Activated CD4-positive, alpha-beta T cell treated with anti-CD3 and anti-CD28 coated beads, Interleukin-2, amount 50 U/mL, for 24 hours (primary cell): ENCODE results near the gene AVP.
"Not testable (repeated sequence)": the region's sequence is repeated elsewhere in the genome, so short reads cannot be mapped to it uniquely, and the experiment has no call there.

Source experiments
- DNase-seq, 2 donors: peaks; one replicate each; pipeline ENCODE4 v3.0.0-alpha.2; 2020; ENCODE audit warnings: low read depth in 1 of 2, low spot score in 1 of 2

AVP gene

GRCh38 chr20:3084283-3084985 is at the start of gene AVP:
TSS of gene AVP (minus strand) at chr20:3084724. CDS start at chr20:3084674, 50 bp downstream.
- DNase-seq: no peak

GRCh38 chr20:3134151-3134550 is 49.6 kb upstream of the AVP start:
- DNase-seq: no peak

- DNase-seq: no peak
Observed at GRCh38 chr20:3133155-3133554, 48.6 kb upstream of the AVP start.

GRCh38 chr20:3130051-3130600 is 45.6 kb upstream of the AVP start:
- DNase-seq: no peak

- DNase-seq: no peak
Observed at GRCh38 chr20:3129094-3129493, 44.6 kb upstream of the AVP start.

GRCh38 chr20:3128275-3128984 is 43.9 kb upstream of the AVP start:
- DNase-seq: no peak

- no peak for DNase-seq
Observed at GRCh38 chr20:3126527-3126859, 42.0 kb upstream of the AVP start.

GRCh38 chr20:3125776-3126526 is 41.4 kb upstream of the AVP start:
- not testable (repeated sequence) for DNase-seq

GRCh38 chr20:3124773-3125560 is 40.4 kb upstream of the AVP start:
- not testable (repeated sequence) for DNase-seq

- DNase-seq: not testable (repeated sequence)
Observed at GRCh38 chr20:3124163-3124562, 39.6 kb upstream of the AVP start.

- no peak for DNase-seq
Observed at GRCh38 chr20:3123542-3123941, 39.0 kb upstream of the AVP start.

GRCh38 chr20:3121955-3122610 is 37.6 kb upstream of the AVP start:
- DNase-seq: no peak

GRCh38 chr20:3121271-3121911 is 36.9 kb upstream of the AVP start:
- DNase-seq: no peak

- no peak for DNase-seq
Observed at GRCh38 chr20:3119044-3119443, 34.5 kb upstream of the AVP start.

- peak in 1 of 2 donors; percentile 44 for DNase-seq
Observed at GRCh38 chr20:3117839-3118379, 33.4 kb upstream of the AVP start.

GRCh38 chr20:3116341-3116740 is 31.8 kb upstream of the AVP start:
- no peak for DNase-seq

- no peak for DNase-seq
Observed at GRCh38 chr20:3115190-3116107, 30.9 kb upstream of the AVP start.

- no peak for DNase-seq
Observed at GRCh38 chr20:3111995-3112394, 27.5 kb upstream of the AVP start.

- DNase-seq: no peak
Observed at GRCh38 chr20:3111507-3111906, 27.0 kb upstream of the AVP start.
